Posterior vena cava (tissue), 2 donors: Measurements from ENCODE around the gene MACO1. TPM values are rescaled to one million over a fixed set of nuclear protein-coding genes. Genes with fewer than 3 reads are reported as not detected.
"Not testable (repeated sequence)": the region's sequence is repeated elsewhere in the genome, so short reads cannot be mapped to it uniquely, and the experiment has no call there.

ENCODE experiments used
- DNase-seq: peaks from one replicate; pipeline ENCODE4 v3.0.0-alpha.2; 2020; ENCODE audit warnings: low spot score
- intact Hi-C, 2 donors: fragments of 100-400 bp; cut with DNase I; formaldehyde crosslinking; loops; one replicate each; pipeline versions ENCODE4 v1.14.1 to v1.14.2; 2022 to 2023
- long read RNA-seq, 2 donors: library from polyadenylated mRNA; unstranded; transcript quantifications; one replicate each; pipeline ENCODE4 v2.0.0, GENCODE V29; 2020 to 2021
- total RNA-seq, 2 donors: library from RNA; stranded (reverse); fragmentation: NEBNext Ultra II Directional; extraction: Animal tissue kit (Norgen Biotek cat#: 25700); gene quantifications; one replicate each; pipeline ENCODE4 v1.2.1, GENCODE V29; 2021
- donor health status: DM: yes; HTN: yes; CAD: no.
- donor health status: DM: yes; HTN: yes; CAD: no.

MACO1 gene, protein sequence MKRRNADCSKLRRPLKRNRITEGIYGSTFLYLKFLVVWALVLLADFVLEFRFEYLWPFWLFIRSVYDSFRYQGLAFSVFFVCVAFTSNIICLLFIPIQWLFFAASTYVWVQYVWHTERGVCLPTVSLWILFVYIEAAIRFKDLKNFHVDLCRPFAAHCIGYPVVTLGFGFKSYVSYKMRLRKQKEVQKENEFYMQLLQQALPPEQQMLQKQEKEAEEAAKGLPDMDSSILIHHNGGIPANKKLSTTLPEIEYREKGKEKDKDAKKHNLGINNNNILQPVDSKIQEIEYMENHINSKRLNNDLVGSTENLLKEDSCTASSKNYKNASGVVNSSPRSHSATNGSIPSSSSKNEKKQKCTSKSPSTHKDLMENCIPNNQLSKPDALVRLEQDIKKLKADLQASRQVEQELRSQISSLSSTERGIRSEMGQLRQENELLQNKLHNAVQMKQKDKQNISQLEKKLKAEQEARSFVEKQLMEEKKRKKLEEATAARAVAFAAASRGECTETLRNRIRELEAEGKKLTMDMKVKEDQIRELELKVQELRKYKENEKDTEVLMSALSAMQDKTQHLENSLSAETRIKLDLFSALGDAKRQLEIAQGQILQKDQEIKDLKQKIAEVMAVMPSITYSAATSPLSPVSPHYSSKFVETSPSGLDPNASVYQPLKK
- total RNA-seq = 10 to 100 TPM; 14.8 to 16.1 TPM
- long read RNA-seq, donor 1, partial matches to known transcripts = 2 of 3 reads
- long read RNA-seq, donor 1, other reads (novel, unspliced or antisense) = 1 of 3 reads
- long read RNA-seq, donor 2, partial matches to known transcripts = 3 of 5 reads
- long read RNA-seq, donor 2, other reads (novel, unspliced or antisense) = 1 of 5 reads

DNA sequence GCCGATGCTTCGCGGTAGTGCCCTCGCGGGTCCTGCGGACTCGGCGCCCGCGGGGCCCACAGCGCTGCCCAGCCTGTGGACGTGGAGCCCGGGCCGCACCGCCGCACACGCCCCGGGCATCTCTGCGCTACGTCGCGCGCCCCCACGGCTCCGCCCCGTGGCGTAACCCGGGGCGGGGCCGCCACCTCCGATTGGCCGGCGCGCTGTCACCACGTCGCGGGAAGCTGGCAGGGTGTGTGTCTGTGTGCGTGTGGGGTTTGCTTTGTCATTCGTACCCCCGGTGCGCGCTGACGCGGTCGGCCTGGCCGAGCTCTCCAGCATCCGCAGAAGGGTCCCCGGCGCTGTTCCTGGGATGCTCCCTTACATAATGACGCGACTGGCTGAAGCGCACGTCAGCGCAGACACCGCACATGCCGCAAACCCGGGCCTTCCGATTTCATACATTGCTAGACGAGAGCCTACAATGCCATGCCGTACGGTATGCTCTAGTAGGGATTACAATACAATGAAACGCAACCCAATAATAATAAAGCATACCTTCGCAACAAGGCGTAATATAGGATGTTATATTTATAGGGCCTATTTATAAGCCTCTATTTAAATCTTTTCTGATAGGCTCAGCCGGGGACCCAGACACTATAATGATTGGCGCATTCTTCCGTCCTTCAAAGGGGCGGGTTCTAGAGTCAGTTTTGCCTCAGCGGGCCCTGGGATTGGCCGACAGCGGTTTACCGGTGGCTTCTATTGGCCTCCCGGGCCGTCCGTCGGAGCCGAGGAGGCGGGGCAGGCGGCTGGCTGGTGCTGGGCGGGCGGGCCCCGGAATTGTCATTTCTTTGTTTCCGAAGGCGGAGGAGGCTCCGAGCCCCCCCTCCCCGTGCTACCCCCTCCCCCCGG, at the start of gene MACO1:
MACO1 (plus strand) TSS at position 825 of the 894 bp plus-strand sequence. CDS start 202 bp downstream, outside the sequence.
- intact Hi-C loops = no loop called here

DNA sequence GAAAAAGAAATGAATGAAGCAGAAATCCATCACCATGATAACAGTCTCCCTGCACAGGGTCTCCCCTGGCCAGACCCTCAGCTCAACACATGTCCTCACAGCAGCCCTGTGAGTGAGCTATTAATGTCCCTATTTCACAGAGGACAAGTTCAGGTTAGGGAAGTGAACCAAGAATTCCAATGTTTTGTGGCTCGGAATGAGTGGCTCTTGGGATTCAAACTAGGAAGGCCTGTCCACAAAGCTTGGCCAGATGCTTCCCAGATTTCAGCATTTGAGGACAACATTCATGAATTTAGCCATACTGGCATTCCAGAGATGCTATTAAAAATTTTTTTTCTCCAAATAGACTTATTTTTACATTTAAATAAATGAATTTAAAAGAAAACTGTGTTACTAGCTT, 48.2 kb upstream of the MACO1 start:
- DNase-seq = not testable (repeated sequence)

More for the DNA sequence above, at the start of gene MACO1:
- peak; percentile 98 for DNase-seq

DNA sequence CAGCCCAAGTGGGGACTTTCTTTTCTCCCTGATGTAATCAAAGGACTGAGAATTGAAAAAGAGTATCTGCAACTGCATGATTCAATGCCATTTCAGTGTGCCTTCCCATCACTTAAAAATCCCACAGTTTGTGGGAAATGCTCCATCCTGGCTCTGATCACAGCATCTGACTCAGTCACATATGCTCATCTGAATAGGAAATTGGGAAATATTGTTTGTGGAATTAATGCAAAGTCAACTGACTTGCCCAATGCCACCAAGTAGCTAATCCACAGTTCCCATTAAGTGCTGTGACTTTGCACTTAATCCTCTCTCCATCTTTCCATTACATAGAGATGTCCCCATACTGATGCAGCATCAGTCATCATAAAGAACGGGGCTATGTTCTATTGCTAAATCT, 47.6 kb upstream of the MACO1 start:
- DNase-seq, intact Hi-C loops: not testable (repeated sequence)

More for the DNA sequence above, 48.2 kb upstream of the MACO1 start:
- intact Hi-C loops = not testable (repeated sequence)

DNA sequence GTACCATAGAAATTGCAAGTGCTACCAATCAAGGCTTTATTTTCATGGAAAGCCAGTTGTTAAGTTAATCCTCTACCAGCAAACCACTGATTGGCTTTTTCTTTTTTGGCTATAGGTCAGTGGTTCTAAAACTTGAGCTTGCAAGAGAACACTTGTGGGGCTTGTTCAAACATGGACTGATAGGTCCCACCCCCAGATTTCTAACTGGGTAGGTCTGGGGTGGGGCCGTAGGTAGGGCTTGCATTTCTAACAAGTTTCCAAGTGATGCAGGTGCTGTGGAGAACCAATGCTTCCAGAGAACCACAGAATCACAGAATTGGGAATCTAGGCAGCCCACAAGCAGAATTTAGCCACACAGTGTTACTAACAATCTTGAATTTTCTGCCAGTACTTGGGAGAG, 46.8 kb upstream of the MACO1 start:
- intact Hi-C loops, DNase-seq: not testable (repeated sequence)

DNA sequence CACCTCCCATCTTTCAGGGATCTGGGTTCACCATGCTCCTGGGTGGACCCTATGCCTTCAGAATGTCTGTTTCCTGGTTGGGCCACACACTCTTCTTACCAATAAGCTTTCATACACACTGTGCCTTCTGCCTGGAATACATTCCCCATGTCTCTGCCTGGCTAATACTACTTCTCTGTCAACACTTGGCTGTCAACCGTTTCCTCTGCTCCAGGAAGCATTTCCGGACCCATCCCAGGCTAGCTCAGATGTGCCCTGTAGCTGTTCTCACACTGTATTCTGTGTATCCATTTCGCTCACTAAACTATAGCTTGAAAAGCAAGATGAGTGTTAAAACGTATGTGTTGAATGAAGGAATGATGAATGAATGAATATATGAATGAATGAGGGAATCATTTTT, 43.6 kb upstream of the MACO1 start:
- DNase-seq, intact Hi-C loops: not testable (repeated sequence)

DNA sequence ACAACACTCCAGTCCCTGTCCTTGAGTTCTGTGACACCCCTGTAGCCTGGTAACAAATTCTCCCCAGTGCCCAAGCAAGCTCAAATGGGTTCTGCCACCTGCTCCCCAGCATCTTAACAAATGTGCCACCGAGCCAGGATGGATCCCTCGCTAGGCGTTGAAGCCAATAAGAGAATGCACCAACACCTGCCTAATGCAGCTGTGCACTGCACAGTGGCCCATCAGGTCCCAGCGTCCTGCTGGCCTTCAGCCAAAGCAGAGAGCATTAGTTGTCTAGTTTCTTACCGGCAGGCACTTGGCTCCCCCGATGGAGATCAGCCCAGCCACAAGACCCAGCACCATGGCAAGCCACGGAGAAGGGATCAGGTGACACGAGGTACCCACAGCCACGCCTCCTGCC, 42.0 kb upstream of the MACO1 start:
- DNase-seq, intact Hi-C loops: not testable (repeated sequence)

DNA sequence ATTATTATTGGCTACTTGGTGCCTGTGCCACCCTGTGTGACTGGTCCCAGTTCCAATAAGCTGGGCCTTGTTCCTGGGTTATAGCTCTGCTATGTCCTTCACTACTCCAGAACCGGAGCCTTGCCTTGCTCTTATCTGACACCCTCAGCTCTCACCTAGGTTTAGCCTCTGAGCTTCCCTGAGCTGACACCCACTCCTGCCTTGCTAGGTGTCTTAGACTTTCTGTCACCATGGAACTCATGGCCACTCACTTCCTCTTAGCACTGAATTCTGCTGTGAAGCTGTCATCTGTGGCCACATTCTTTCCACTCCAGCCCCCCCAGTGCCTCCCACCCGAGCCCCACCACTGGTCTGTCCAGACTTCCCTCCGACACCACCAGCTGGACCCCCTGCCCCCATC, 41.0 kb upstream of the MACO1 start:
- DNase-seq, intact Hi-C loops: not testable (repeated sequence)

DNA sequence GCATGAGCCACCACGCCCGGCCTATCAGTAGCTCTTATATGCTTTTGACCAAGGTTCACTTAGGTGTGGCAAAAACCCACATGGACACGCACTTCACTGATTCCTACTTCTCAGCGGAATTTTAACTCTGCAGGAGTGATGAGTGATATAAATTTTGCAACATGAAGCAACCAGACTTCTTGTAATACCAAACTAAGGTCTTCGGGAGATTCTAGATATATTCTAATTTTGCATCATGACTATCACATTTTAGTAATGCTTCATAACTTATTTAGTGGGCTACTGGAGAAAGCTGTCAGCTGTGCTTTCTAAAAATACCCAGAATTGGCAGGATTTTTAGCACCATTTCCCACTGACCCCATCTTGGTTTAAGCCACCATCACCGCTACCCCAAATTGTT, 37.9 kb upstream of the MACO1 start:
- intact Hi-C loops = no loop called here
- no peak for DNase-seq

DNA sequence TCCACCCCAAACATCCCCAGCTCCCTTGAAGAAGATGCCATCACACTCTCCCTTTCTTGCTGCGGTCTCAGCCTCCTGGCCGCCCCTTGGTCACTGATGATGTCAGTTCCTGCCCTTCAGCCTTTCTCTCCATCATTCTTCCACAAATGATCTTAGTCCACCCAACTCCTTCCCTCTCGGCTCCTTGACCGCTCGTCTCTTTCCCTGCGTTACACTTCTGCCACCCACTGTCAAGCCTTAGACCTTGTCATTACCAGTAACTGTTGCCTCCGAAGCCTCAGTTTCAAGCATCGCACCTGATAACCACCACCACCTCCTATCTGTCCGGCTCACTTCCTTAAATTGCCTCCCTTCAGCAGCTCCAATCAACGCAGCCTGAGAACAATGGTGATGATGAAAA, 33.1 kb upstream of the MACO1 start:
- DNase-seq = not testable (repeated sequence)

DNA sequence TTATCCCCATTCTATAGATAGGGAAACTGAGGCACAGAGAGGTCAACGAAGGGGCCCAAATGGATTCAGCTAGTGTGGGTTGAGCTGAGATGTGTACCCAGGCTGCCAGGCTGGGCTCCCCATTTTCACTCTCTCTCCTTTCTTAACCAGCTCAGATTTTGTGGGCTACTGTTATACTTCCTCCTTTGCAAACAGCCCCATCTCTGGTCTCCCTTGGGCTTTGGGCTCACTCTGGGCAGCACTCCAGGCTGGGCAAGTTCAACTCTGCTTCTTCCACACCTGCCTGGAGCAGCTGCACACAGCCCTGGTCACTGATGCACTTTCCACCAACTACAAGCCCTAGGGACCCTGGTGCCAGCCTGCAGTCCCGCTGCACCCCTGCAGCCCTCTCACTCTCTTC, 32.6 kb upstream of the MACO1 start:
- intact Hi-C loops, DNase-seq: not testable (repeated sequence)

More for the DNA sequence above, 33.1 kb upstream of the MACO1 start:
- intact Hi-C loops = not testable (repeated sequence)

DNA sequence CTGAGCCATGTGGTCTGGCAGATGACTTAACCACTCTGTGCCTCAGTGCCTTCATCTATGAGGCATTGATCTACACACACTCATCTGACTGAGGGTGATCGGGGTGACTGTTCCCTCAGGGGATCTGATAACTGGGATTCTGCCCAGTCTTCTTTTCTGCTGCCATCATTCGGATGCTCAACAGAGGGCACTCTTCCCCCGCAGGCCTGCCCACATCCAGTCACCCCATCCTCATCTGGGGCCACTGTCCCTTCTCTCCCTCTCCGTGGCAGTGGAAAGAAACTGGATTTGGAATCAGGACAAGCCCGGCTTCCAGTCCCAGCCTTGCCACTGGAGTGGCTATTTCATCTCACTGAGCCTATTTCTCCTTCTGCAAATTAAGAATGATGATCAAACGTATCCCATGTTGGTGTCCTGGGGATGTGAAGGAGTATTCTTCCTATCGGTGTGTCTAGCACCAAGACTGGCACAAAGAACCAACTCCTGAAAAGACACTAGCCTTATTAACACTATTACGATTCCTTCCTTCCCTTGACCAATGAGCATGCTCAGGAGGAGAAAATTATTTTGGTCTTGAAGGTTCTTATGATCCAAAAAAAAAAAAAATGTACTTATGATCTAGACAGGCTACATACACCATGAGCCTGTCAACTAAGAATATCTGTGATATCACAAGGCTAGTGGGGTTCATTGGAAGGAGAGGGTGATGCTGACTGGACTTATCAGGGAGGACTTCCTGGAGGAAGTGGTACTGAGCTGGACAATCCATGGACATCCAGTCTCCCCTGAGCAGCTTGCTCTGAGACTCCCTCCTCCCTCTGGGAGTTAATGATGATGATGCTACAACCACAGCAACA, 27.5 kb upstream of the MACO1 start:
- not testable (repeated sequence) for DNase-seq
- intact Hi-C loops = loop anchor here (10.0 kb wide), 1 partner anchor 122 kb away; no protein-coding TSS in a partner anchor

DNA sequence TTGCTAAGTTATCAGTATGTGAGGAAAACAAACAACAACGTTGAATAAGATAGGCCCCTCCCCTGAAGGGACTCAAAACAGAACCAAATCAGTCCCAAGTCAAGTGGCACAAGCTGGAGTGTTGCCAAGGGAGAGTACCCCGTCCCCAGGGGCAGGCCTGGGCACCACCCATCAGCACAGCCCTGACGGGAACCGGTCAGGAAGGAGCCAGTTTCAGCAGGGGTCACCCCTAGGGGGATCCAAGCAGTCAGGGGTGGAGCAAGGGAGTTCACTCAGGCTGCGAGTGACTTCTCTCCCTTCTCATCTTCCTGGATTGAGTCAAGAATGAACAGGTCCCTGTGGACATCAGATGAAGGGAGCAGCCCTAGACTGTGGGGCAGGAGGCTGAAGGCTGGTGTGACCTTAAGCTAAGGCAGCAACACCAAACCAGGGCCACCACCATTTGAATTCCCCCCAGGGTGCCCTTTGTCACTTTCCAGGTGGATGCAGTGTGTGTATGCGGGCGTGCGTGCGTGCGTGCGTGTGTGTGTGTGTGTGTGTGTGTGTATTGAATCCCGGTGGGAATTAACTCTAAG, 24.9 kb upstream of the MACO1 start:
- not testable (repeated sequence) for DNase-seq
- intact Hi-C loops = loop anchor here (10.0 kb wide), 1 partner anchor 119 kb away; no protein-coding TSS in a partner anchor

DNA sequence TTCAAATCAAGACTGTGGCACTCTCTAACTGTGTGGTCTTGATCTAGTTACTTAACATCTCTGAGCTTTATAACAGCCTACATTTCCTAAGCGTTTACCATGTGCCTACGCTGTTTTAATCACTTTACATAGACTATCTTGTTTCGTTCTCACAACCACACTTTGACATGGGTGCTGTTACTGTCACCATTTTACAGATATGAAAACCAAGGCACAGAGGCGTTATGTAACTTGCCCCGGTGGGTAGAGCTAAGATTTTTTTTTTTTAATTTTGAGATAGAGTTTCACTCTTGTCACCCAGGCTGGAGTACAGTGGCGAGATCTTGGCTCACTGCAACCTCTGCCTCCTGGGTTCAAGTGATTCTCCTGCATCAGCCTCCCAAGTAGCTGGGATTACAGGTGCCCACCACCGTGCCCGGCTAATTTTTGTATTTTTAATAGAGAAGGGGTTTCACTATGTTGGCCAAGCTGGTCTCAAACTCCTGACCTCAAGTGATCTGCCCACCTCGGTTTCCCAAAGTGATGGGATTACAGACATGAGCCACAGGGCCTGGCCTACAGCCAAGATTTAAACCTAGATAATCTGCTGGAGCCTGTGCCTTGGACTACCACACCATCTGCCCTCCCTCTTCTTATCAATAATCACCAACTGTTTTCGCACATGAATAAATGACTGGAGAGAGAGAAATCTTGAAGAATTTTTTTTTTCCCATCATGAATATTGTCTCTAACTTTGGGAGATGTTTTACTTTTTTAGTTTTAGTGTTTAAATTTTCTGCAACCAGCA, 20.9 kb upstream of the MACO1 start:
- DNase-seq = not testable (repeated sequence)
- intact Hi-C loops = loop anchor here (10.0 kb wide), 1 partner anchor 115 kb away; no protein-coding TSS in a partner anchor

DNA sequence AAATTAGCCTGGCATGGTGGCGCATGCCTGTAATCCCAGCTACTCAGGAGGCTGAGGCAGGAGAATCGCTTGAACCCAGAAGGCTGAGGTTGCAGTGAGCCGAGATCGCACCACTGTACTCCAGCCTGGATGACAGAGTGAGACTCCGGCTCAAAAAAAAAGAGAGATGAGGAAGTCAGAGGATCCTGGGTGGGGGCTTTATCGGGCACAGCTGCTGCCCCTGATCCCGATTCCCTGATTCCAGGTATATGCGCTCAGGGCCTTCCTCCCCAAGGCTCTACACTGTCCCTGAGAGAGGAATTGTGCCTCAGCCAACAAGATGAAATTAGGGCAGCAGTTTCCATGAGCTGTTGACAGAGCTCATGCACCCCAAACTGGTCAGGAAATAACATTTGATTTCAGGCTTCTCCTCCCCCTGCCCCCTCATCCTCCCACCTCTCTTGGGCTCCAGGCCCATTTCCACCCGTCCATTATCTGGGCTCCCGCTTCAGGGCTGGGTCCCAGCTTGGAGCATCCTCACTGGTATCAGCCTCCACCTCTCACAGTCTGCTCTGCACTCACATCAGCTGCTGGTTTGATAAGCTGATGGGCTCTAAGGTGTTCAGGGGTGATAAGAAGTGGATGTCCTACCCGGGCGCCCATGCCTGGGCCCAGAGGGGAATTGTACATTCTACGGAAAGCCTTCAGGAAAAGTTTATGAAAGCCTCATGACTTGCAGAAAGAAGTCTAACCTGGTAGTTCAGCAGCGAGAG, 17.6 kb upstream of the MACO1 start:
- intact Hi-C loops, DNase-seq: not testable (repeated sequence)

DNA sequence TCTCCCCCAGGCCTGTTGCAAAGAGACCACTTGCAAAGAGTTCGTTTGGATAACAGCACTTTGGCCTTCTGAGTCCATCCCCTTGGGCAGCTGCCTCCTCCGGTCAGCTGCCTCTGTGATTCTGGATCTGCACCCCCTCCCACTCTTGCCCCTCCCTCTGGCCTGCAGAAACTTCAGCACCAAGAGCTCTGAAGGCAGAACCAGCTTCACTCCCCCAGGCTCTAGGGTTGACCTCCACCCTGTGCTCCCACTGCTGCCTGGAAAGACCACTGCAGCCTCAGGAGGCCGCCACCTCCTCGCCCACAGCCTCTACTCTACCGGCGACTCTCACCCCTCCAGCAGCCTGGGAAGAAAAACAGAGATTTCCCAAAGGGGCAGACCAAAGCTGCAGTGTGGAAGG, 16.5 kb upstream of the MACO1 start:
- DNase-seq, intact Hi-C loops: not testable (repeated sequence)

DNA sequence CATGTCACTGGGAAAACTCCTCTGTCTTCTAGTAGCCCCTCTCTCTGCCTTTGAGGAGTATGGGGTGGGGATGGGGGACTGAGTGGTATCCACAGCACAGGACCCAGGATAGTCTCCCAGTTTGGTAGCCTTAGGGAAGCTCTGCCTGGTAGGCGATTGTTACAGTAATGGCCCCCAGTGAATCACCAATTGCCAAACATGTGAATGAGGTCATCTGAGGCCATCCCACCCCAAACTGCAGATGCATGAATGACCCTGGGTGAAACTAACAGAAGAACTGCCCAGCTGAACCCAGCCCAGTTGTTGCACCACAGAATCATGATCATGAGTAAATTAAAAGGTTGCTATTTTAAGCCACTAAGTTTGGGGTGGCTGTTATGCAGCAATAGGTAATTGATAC, 16.1 kb upstream of the MACO1 start:
- DNase-seq, intact Hi-C loops: not testable (repeated sequence)
